MM.1S (cell line): Measurements from ENCODE around the gene ARID3B.

ENCODE experiments used
- DNase-seq: peaks from one replicate; pipeline ENCODE4 v3.0.0-alpha.2; 2015
- H2AFZ ChIP-seq: fragments of 300-600 bp; sonication (generic); 2 replicates; pipeline ENCODE4 v1.6.0; 2016; ENCODE audit warnings: antibody characterized with exemption, low read length
- H3F3A ChIP-seq: fragments of 300-600 bp; sonication (generic); 2 replicates; pipeline ENCODE4 v1.6.1; 2016; ENCODE audit warnings: mild to moderate bottlenecking, antibody characterized with exemption, low read length, moderate library complexity, mixed read lengths; ENCODE audit not compliant: insufficient read depth
- H3K27ac ChIP-seq: fragments of 300-600 bp; sonication (generic); 2 replicates; pipeline ENCODE4 v1.5.1; 2016; ENCODE audit warnings: mild to moderate bottlenecking, low read length
- H3K27me3 ChIP-seq: fragments of 300-600 bp; sonication (generic); replicated peaks from 2 replicates; pipeline ENCODE4 v1.6.0; 2016; ENCODE audit warnings: low read length; ENCODE audit not compliant: insufficient read depth
- H3K36me3 ChIP-seq: fragments of 300-600 bp; sonication (generic); replicated peaks from 2 replicates; pipeline ENCODE4 v1.6.1; 2016; ENCODE audit warnings: mild to moderate bottlenecking, low read length, mixed read lengths; ENCODE audit not compliant: insufficient read depth
- H3K4me1 ChIP-seq: fragments of 300-600 bp; sonication (generic); 2 replicates; pipeline ENCODE4 v1.6.1; 2016; ENCODE audit warnings: low read length, mixed read lengths
- H3K4me2 ChIP-seq: fragments of 300-600 bp; sonication (generic); 2 replicates; pipeline ENCODE4 v1.6.0; 2016; ENCODE audit warnings: low read depth, low read length
- H3K4me3 ChIP-seq: fragments of 300-600 bp; sonication (generic); 2 replicates; pipeline ENCODE4 v1.5.1; 2016; ENCODE audit warnings: low read length, mixed read lengths
- H3K79me2 ChIP-seq: fragments of 300-600 bp; sonication (generic); 2 replicates; pipeline ENCODE4 v1.6.1; 2016; ENCODE audit warnings: mixed run types, low read length, mixed read lengths
- H3K9ac ChIP-seq: fragments of 300-600 bp; sonication (generic); 2 replicates; pipeline ENCODE4 v1.6.1; 2016; ENCODE audit warnings: low read length, mixed read lengths
- H3K9me2 ChIP-seq: fragments of 300-600 bp; sonication (generic); replicated peaks from 2 replicates; pipeline ENCODE4 v1.6.1; 2016; ENCODE audit warnings: mild to moderate bottlenecking, low read length, mixed read lengths; ENCODE audit not compliant: insufficient read depth
- H3K9me3 ChIP-seq: fragments of 300-600 bp; sonication (generic); replicated peaks from 2 replicates; pipeline ENCODE4 v1.6.1; 2016; ENCODE audit warnings: mild to moderate bottlenecking, low read length, mixed read lengths; ENCODE audit not compliant: insufficient read depth
- H4K20me1 ChIP-seq: fragments of 300-600 bp; sonication (generic); 2 replicates; pipeline ENCODE4 v1.6.1; 2016; ENCODE audit warnings: mild to moderate bottlenecking, low read length, moderate library complexity, mixed read lengths; ENCODE audit not compliant: insufficient read depth
- CTCF ChIP-seq: fragments of 300-600 bp; sonication (generic); IDR thresholded peaks from 2 replicates; pipeline ENCODE4 v1.5.1; 2016; ENCODE audit warnings: antibody characterized with exemption, low read length, mixed read lengths
- EZH2 ChIP-seq: fragments of 300-600 bp; sonication (generic); optimal IDR thresholded peaks from 2 replicates; pipeline ENCODE3; 2017; ENCODE audit warnings: low read depth, mild to moderate bottlenecking, antibody characterized with exemption, low read length, mixed read lengths
- EZH2phosphoT487 ChIP-seq: fragments of 300-600 bp; sonication (generic); IDR thresholded peaks from 2 replicates; pipeline ENCODE4 v1.6.1; 2018; ENCODE audit warnings: antibody characterized with exemption, low read length

Gene ARID3B

DNA sequence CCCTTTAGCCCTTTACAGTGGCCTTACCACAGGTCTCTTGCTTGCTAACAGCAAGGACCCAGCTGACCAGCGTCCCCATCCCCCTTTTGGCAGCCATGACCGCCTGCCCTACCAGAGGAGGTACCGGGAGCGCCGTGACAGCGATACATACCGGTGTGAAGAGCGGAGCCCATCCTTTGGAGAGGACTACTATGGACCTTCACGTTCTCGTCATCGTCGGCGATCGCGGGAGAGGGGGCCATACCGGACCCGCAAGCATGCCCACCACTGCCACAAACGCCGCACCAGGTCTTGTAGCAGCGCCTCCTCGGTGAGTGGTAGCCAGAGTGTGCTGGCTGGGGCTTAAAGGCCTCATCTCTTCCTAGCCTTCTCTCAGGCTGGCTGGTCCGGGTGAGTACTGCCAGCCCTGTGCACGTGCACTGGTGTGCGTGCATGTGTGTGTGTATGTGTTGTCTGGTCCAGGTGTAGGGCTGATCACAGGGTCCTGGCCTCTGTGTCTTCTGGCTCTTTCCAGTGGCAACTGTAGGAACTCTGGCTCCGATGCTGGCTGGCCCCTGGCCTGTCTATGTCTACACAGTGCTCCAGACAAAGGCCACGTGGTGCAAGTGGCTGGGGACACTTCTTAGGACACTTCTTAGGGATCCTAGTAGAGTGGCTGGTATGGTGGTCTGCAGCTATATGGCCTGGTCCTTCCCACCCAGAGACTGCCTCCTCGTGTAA lies 79.1 kb downstream of the ARID3B start:
- Histone ChIP-seq H3K27ac (no peak overlapping the region), H3K9me3 (no peaks in the 10 kb centered on the region), H3K9me2 (no peaks in the 10 kb centered on the region), H3K27me3 (no peaks in the 10 kb centered on the region), H3K79me2 (peaks cover 97% of the 10 kb centered on the region), H3K9ac (no peak overlapping the region), H3K4me2 (no peak overlapping the region), H2AFZ (no peak overlapping the region), H3K4me1 (peaks cover 50% of the 10 kb centered on the region), H3K36me3 (peaks cover 19% of the 10 kb centered on the region; the same call in 1 of the 2 replicates), H3K4me3 (no peak overlapping the region), H4K20me1 (peaks cover 18% of the 10 kb centered on the region; the same call in 1 of the 2 replicates), H3F3A (peaks cover 31% of the 10 kb centered on the region)
- TF ChIP-seq EZH2: no peak
- TF ChIP-seq EZH2phosphoT487: no peak
- TF ChIP-seq CTCF: no peak
- DNase-seq: no peak

- H3K4me1 ChIP-seq: peaks cover 58% of the 10 kb centered on the region
- H2AFZ ChIP-seq: no peak overlapping the region
- peaks cover 19% of the 10 kb centered on the region; the same call in 1 of the 2 replicates for H3K36me3 ChIP-seq
- no peak for TF ChIP-seq EZH2
- no peak for TF ChIP-seq EZH2phosphoT487
- TF ChIP-seq CTCF: peak; percentile 100
- H3K27ac ChIP-seq: no peak overlapping the region
- peaks cover 35% of the 10 kb centered on the region for H3F3A ChIP-seq
- H3K4me3 ChIP-seq: no peak overlapping the region
- peaks cover 18% of the 10 kb centered on the region; the same call in 1 of the 2 replicates for H4K20me1 ChIP-seq
- H3K4me2 ChIP-seq: no peak overlapping the region
- no peaks in the 10 kb centered on the region for H3K9me2 ChIP-seq
- no peaks in the 10 kb centered on the region for H3K9me3 ChIP-seq
- no peaks in the 10 kb centered on the region for H3K27me3 ChIP-seq
- no peak overlapping the region for H3K9ac ChIP-seq
- DNase-seq: peak; percentile 81
- H3K79me2 ChIP-seq: peaks cover 100% of the 10 kb centered on the region
Observed at GRCh38 chr15:74620636-74621545, 79.9 kb downstream of the ARID3B start.

- Histone ChIP-seq H3K36me3 (peaks cover 23% of the 10 kb centered on the region; the same call in 1 of the 2 replicates), H3K79me2 (peaks cover 97% of the 10 kb centered on the region), H3K4me2 (no peak overlapping the region), H3K27me3 (no peaks in the 10 kb centered on the region), H4K20me1 (peaks cover 18% of the 10 kb centered on the region; the same call in 1 of the 2 replicates), H3K27ac (no peak overlapping the region), H2AFZ (no peak overlapping the region), H3K4me3 (no peak overlapping the region), H3K9ac (no peak overlapping the region), H3K4me1 (peaks cover 64% of the 10 kb centered on the region), H3F3A (peaks cover 35% of the 10 kb centered on the region), H3K9me2 (no peaks in the 10 kb centered on the region), H3K9me3 (no peaks in the 10 kb centered on the region)
- TF ChIP-seq EZH2 (no peak), CTCF (no peak), EZH2phosphoT487 (no peak)
- DNase-seq: no peak
Observed at GRCh38 chr15:74621546-74621920, 80.5 kb downstream of the ARID3B start.
